Stimulated activated CD8-positive, alpha-beta memory T cell treated with anti-CD3 and anti-CD28 coated beads, Interleukin-4, amount 100 ng/mL, for 4 hours (primary cell): ENCODE results near the gene FAM83D.
"Not testable (repeated sequence)": the region's sequence is repeated elsewhere in the genome, so short reads cannot be mapped to it uniquely, and the experiment has no call there.

Experiments
- DNase-seq, 2 donors: peaks; one replicate each; pipeline ENCODE4 v3.0.0-alpha.2; 2020; ENCODE audit warnings: low read depth in 2 of 2, low spot score in 1 of 2

Gene FAM83D

DNA sequence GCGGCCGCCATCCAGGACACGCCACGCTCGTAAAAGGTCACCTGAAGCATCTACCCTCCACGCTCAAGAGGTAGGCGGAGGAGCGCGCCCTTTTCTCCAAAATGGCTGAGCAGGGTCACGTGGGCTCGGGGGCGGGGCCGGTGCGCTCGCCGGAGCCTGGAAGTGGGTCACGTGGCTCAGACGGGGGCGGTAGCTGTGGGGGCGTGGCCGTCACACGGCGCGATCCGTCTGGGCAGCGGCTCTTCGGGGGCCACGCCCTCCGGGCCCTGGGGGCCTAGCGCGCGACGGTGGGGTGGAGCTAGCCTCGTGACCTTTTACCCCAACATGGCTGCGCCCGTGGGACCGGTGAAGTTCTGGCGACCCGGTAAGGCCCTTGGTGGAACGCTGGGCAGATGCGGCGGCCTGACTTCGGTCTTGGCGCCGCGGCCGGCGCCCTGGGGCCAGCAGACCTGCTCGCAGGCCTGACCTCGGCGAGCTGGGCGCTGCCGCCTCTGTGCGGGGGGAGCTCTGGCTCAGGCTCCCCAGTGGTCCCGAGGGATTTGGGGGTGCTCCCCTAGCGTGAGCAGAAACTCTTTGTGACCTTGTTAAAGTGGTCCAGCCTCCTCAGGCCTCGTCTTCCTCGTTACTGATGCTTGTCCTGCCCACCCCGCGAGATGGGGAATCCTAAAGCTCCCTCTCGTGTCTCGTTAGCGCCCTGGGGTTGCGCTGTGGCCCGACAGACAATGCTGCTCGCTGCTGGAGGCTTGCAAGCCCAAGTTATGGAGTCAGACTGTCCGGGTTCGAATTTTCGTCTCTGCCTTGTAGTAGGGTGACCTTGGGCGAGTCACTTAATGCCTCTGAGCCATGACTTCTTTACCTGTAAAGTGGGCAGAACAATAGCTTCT, 36.1 kb downstream of the FAM83D start, which contains the start of gene DHX35:
TSS of gene DHX35 (plus strand) at position 301 of the 884 bp plus-strand sequence. CDS start at position 325, 24 bp downstream.
- DNase-seq = peak; percentile 95 to 98

DNA sequence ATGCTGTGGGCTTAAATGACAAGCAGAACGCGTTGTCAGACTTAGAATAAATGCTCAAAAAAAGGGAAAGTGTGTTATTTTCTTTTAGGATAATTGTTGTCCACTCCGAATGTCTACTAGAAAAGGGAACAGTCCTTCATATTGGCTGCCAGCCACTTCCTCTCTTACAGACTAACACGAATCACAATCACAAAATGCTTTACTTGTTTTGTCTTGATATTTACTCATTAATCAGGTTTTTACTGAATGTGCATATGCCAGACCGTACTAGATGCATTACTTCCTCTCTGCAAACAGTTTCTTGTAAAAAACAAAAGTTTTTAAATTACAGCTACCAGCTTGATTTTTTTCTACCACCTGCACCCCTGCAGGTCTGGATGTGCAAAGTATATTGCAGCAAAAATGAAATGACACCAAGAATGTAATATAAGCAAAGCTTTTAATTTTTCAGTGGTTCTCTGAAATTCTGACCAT, 36.7 kb downstream of the FAM83D start:
- DNase-seq = no peak

DNA sequence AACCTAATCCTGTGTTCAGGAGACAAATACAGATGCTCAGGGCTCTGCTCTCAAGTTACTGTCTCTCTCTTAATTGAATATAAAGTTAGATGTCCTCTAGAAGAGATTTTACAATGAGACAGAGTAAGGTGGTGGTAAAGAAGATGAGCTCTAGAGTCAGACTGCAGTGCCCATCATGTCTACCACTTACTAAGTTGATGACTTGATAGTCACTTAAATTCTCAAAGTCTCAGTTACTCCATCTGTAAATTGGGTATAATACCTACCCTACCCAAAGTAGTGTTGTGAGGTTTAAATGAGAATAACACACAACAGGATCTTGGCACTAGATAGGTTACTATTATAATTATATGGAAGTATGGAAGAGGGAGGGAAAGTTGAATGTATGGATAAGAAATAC, 37.5 kb downstream of the FAM83D start:
- no peak for DNase-seq

DNA sequence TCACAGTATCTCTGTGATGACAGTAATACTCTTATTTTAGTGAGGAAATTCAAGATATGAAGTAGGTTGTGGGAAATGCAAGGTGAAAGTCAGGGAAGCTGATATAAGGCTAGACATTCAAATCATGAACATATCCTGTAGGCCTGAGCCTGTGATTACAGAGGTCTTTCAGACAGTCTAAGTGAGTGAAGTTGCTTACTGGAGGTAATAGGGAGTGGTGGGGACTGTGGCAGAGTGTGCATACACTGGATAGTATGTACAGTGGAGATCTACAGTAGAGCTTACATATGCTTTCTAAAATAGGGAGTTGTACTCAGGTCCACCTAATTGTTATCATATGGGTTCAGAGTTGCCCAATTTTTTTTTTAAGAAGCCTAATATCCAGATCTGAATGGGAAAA, 39.0 kb downstream of the FAM83D start:
- no peak for DNase-seq

DNA sequence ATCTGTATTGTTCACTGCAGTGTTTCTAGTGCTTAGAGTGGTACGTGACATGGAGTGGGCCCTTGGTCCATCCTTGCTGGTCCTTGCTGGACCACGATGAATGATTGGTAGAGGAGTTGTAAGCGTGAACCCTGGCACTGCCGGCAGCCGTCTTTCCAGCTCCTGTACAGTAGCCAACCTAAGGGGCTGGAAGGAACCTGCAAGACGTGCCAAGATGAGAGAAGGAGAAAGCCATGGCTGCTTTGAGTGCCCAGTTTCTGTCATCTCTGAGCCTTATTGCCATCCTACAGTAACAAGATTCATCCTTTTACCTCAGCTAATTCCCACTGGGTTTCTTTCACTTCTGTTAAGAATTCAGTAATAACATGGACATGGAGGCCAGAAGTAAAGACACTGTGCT, 41.9 kb downstream of the FAM83D start:
- DNase-seq = no peak

DNA sequence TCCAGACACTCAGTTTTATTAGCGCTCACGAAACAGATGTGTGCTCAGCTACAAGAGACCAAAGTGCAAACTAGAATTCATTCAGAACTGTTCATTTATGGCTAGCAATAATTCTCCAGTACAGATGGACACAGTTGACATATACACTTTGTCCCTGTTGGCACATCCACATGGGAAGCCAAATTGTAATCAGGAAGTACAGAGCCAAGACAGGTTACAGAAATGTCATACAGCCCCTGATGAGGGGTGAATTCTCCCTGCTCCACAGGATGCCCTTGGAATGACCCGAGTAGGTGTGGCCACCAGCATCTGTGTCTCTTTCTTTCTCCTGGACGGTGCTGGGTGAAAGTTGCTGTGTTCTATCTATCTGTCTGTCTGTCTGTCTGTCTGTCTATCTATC, 43.5 kb downstream of the FAM83D start:
- no peak for DNase-seq

DNA sequence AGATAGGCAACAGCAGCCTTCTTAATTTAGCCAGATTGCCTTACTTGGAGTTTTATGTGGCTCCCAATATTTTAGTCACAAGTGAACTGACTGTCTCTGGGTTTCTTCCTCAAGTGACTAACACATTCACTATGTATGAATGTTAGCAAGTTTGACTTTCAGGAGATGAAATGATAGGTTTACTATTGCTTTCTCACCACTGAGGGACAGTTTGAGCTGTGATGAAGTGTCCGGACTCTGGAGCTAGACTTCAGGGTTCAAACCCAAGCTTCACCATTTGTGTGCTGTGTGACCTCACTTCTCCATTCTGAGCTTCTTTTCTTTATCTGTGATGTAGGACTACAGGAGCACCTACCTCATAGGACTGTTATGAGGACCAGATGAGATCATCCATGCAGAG, 44.1 kb downstream of the FAM83D start:
- DNase-seq = no peak

DNA sequence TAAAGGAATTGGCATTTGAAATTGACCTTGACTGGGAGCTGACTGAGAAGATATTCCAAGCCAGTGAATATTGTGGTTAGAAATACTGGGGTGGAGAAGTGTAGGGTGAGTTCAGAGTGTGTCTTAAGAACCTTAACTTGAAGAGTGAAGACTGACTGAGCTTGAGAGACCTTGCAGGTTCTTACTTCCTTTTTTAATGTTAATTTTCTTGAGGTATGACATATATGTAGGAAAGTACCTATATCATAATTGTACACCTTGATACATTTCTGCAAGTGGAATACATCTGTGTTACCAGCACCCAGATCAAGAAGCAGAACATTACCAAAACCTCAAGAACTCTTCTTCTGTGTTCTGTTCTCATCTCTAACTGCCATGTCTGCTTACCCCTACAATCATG, 46.9 kb downstream of the FAM83D start:
- no peak for DNase-seq

DNA sequence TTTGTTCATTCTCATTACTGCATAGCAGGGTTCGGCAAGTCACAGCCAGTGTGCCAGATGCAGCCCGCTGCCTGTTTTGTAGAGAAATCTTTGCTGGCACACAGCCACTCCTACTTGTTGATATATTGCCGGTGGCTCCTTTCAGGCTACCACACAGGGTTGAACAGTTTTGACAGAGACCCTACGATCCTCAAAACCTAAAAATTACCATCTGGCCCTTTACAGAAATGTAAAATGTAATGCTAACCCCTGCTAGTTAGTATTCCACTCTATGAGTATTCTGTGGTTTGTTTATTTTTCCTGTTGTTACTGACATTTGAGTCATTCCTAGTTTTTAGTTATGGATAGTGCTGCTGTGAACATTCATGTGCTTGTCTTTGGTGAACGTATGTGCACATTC, 47.4 kb downstream of the FAM83D start:
- DNase-seq = no peak

DNA sequence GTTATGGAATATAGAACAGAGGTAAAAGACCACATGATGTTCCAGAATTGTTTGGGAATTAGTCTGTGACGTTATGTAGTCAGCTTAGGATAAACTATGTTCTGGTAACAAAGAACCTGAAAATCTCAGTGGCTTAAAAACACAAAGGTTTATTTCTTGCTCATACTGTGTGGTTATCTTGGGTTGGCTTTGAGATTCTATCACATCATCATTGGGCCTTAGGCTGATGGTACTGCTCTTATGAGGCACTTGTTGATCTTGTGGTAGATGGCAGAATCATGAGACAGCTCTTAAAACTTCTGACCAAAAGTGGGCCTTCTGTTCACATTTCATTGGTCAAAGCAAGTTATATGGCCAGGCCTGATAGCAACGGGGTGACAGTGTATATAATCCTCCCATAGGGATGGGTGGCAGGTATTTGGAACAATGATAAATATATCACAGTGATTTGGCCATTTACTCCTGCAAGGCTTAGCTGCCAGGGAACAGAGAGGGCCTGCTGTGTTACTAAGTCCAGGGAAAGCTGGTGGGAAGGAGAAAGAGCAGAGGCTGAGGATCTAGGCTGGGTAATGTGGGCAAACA, 49.4 kb downstream of the FAM83D start:
- DNase-seq = no peak

DNA sequence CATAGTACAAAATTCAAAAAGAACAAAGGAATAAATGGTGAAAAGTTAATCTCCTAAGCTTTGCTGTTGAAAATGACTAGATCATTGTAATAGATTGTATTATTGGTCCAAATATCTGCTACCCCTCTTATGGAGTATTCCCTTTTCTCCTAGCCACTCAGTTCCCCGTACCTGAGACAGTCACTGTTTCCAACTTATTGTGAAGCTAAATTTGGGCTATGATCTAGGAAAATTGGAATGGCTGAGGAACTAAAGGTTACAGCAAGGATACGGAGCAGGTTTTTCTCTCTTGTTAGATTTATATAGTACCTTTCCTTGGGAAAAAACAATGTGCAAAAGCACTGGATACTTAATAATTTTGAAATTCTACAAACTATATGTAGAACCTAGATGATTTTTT, 53.2 kb downstream of the FAM83D start:
- DNase-seq = no peak

DNA sequence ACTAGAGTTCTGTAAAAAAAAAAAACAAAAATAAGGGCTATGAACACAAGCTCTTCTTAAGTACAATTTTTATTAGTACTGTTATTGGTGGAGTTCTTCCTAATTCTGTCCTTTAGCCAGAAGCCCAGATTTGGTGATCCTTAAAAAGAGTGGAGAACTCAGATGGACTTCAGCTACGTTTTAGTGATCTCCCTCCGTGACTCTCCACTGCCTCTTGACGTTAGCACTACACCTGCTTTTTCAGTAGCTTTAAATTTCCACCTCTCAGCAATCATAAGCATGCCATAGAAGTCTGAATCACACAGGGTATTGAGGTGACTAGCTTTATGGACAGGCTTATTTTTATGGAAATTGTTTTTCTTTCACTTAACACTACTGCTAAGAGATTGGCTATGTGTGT, 53.6 kb downstream of the FAM83D start:
- DNase-seq = no peak

DNA sequence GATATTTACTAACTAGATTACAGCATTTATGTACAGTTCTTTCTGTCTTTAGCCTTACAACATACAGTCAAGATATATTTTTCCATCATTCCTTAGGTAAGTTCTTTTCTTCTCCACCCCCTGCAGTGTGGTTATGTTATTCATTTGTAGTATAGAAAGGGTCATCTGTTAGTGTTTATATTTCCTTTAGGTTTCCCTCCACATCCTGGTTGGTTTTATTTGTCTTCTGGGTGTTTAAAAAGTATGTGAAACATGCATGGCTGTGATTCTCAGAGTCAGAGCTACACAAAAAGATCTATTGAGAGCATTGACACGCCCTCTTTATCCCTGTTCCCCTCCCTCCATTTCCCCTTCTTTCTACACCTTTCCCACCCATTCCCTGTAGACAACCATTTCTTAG, 56.1 kb downstream of the FAM83D start:
- DNase-seq = no peak

DNA sequence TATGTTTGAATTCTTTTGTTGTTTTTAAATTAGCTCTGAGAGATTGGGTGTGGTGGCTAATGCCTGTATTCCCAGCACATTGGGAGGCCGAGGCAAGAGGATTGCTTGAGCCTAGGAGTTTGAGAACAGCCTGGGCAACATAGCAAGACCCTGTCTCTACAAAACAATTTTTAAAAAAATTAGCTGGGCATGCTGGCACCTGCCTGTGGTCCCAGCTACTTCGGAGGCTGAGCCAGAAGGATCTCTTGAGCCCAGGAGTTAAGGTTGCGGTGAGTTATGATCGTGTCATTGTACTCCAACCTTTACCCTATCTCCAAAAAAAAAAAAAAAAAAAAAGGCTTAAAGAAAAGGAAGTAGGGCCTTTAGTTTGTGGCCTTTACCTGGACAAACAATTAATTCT, 58.8 kb downstream of the FAM83D start:
- DNase-seq = no peak

DNA sequence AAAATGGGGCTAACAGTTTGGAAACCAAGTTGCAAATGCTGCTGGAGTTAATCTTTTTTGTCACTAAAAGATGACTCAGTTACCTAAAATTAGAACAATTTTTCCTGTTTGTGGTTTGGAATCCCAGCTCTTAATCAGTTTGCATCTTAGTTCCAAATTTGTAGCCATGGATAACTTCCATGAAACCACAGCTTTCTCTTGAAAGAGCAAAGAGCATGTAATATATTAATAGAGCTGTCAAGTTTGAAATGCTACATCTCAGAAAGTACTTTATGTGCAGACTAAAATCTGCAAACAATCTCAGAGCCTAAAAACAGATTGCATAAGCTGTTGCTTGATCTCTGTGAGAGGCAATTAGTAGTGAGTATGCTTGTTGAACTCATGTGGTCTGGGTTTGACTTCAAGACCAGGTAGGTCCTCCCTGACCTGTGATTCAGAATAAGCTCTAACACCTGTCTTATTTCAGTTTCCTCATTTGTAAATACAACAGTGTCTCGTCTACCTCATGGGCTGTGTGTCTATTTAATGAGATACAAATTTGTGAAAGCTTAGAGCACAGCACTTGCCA, 59.5 kb downstream of the FAM83D start:
- DNase-seq = no peak

DNA sequence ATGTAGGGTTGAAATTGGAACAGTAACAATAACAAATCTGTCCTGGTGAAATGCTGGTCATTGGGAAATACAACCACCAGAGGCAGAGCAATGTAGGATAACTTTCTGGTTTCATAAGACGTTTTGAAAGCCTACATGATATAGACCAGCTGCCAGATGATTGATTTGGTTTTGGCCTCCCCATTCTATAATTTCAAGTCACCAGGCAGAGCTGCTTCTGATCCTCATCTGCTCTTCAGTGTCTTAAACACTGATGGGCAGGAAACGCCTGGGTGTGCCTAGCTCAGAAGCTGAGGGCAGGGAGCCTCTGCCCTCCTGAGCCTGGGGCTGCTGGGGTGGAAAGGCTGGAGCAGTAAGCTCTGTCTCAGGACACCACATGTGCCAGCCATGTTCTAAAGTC, 60.4 kb downstream of the FAM83D start:
- DNase-seq = no peak

DNA sequence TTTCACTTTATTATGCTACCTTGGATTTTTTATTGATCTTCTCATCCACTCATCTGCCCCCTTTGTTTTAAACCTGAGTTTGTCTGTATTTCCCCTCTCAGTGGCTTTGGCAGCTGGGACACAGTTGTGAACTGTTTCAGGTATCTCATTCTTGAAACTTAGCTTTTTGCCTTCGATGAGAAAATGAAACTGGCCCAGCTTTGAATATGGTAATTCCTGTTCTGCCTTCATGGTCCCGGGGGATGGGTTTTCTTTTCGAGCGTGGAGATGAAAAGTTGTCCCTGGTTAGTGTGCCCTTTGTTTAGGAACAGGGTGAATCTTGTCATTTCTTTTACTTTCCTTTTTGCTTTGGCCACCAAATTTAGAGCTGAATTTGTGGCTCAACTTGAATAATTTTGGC, 61.6 kb downstream of the FAM83D start:
- no peak for DNase-seq

DNA sequence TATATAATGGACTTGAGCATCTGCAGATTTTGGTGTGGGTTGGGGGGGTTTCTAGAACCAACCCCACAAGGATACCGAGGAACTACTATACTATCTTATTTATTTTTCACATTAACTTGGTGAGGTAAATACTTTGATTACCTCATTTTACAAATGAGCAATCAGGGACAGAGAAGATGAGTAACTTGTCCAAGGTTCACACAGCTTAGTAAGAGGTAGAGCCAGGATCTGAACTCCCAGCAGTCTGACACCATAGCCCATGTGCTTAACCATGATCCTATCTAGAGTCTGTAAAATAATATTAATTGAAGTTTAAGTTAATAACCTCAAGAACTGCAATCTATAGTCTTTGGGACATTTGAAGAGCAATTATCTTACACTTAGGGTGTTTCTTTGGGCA, 64.5 kb downstream of the FAM83D start:
- DNase-seq = no peak

DNA sequence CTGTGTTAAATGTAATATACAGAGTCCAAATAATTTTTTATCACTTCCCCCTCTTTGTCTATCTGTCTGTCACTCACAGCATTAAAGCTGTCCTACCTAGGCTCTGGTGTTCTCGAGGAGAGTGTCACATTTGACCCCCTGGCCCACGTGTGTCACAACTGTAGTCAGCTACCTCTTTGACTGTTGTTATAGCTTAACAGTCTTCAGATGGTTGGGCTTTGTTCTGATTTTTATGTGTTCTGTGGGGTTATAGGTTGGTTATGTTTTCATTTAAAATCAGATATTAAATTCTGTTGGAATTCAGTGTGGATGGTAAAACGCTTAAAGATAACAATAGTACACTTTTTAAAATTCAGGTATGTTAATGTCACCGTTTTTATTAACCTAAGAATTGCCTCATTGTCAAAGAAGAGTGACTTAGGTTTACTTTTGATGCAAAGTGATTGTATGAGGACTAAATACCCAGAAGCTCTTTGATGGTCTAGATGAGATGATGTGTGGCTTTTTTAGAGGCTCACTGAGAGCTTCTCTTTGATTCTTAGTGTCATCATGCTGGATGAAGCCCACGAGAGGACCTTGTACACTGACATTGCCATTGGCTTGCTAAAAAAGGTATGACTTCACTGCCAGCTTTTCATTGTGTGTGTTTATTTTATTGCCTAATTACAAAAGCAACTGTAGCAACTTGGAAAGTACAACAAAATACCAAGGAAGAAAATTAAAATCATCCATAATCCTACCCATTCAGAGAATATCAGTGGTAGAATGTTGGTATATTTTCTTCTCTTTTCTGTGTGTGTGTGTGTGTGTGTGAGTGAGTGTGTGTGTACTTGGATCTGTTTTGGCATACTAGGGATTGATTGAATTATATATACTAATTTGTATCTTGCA, 65.8 kb downstream of the FAM83D start:
- DNase-seq = no peak

DNA sequence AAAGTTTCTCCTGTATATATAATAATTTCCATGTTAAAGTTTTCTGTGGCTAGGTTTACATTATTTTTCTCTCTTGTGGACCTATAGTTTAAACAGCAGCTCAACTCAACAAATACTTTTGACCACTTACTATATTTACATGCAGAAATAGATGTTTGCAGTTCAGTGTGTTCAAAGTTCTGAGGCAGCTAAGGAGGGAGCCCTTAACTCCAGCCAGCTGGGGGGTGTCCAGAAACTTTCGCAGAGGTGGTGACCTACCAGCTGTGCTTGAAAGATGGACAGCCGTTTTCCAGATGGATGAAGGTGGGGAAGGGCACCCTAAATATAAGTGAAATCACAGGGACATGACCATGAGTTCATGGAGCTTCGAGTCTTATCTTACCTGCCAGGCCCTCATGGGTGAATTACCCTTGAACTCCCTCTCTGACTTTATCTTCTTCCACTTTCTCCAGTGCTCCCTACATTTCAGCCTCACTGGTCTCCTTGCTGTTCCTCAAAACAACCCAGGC, 69.4 kb downstream of the FAM83D start:
- DNase-seq = no peak

DNA sequence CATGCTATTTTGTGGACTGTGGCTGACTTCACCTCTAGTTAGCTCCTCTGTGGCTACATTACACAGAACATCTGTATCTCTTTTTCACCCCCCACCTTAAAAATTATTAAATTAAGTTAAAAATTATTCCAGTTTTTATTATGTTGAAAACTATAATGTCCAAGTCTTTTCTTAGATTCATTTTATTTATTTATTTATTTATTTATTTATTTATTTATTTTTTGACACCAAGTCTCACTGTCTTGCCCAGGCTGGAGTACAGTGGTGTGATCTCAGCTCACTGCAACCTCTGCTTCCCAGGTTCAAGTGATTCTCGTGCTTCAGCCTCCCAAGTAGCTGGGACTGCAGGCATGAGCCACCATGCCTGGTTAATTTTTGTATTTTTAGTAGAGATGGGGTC, 70.6 kb downstream of the FAM83D start:
- DNase-seq = not testable (repeated sequence)
